H1 (cell line): ENCODE results near the gene CTSL. TPM values are rescaled to one million over a fixed set of nuclear protein-coding genes. Genes with fewer than 3 reads are reported as not detected.

Experiments
- CTCF ChIA-PET: fragments of 300-600 bp; sonication (Branson Sonifier 250); formaldehyde crosslinking; loops from one replicate; lab custom pipeline; 2021; ENCODE audit not compliant: partially characterized antibody; lab: Charles Lee
- POLR2A ChIA-PET: fragments of 300-600 bp; sonication (Branson Sonifier 250); formaldehyde crosslinking; loops from one replicate; lab custom pipeline; 2021; ENCODE audit warnings: inconsistent platforms; ENCODE audit not compliant: partially characterized antibody; lab: Charles Lee
- DNase-seq, 2 experiments: peaks; one replicate each; pipeline versions ENCODE4 v3.0.0 to v3.0.0-alpha.2; 2010 to 2022; ENCODE audit warnings: low spot score in 2 of 2, low read depth in 1 of 2, mixed read lengths in 1 of 2
- FAIRE-seq: peaks from 2 replicates; lab custom pipeline; 2011; peaks lifted over from hg19 to GRCh38; lab: Jason Lieb, UNC
- H2AFZ ChIP-seq: 2 replicates; pipeline ENCODE4 v1.8.1; 2012; ENCODE audit warnings: low read length, inconsistent platforms
- H2AK5ac ChIP-seq: 2 replicates; pipeline ENCODE4 v1.6.1; 2013; ENCODE audit warnings: low read depth, low read length
- H2BK120ac ChIP-seq: replicated peaks from 2 replicates; pipeline ENCODE3; 2013; ENCODE audit warnings: low read depth, low read length, inconsistent platforms
- H2BK12ac ChIP-seq: 2 replicates; pipeline ENCODE4 v1.6.1; 2013; ENCODE audit warnings: low read depth, low read length
- H2BK15ac ChIP-seq: 2 replicates; pipeline ENCODE4 v1.6.1; 2013; ENCODE audit warnings: low read length
- H2BK20ac ChIP-seq: 2 replicates; pipeline ENCODE4 v1.6.1; 2013; ENCODE audit warnings: low read length
- H2BK5ac ChIP-seq: 2 replicates; pipeline ENCODE4 v1.6.1; 2013; ENCODE audit warnings: low read depth, low read length
- H3K14ac ChIP-seq: 2 replicates; pipeline ENCODE4 v1.6.1; 2013; ENCODE audit warnings: inconsistent platforms; ENCODE audit not compliant: insufficient read length
- H3K18ac ChIP-seq: 2 replicates; pipeline ENCODE4 v1.6.1; 2013; ENCODE audit warnings: low read length; ENCODE audit errors: extremely low read depth
- H3K23ac ChIP-seq: 2 replicates; pipeline ENCODE4 v1.6.1; 2013; ENCODE audit warnings: inconsistent platforms; ENCODE audit not compliant: insufficient read length
- H3K23me2 ChIP-seq: 2 replicates; pipeline ENCODE4 v1.6.1; 2013; ENCODE audit warnings: low read depth, low read length
- H3K27ac ChIP-seq: 2 replicates; pipeline ENCODE4 v1.6.1; 2011; ENCODE audit warnings: low read depth, low read length, inconsistent platforms
- H3K27me3 ChIP-seq, 4 experiments: replicated peaks in 1 of 4; 1 replicate in 1 of 4; 2 replicates in 3 of 4; pipeline versions ENCODE4 v1.6.1 to v1.8.1; 2011 to 2013; ENCODE audit warnings: low read length in 3 of 4, mild to moderate bottlenecking in 3 of 4, inconsistent platforms in 2 of 4, mixed read lengths in 2 of 4, moderate library complexity in 1 of 4; ENCODE audit not compliant: control insufficient read depth in 3 of 4, insufficient read depth in 3 of 4; ENCODE audit errors: extremely low read depth in 1 of 4
- H3K36me3 ChIP-seq, 4 experiments: 2 replicates each; pipeline versions ENCODE4 v1.6.1 to v1.8.1; 2011 to 2013; ENCODE audit warnings: mild to moderate bottlenecking in 4 of 4, low read length in 3 of 4, moderate library complexity in 2 of 4, control low read depth in 1 of 4, inconsistent platforms in 1 of 4; ENCODE audit not compliant: insufficient read depth in 4 of 4, control insufficient read depth in 2 of 4
- H3K4ac ChIP-seq: replicated peaks from 2 replicates; pipeline ENCODE3; 2013; ENCODE audit warnings: low read length, low read depth, mixed read lengths, inconsistent platforms; ENCODE audit not compliant: insufficient read length
- H3K4me1 ChIP-seq, 4 experiments: replicated peaks in 1 of 4; 1 replicate in 1 of 4; 2 replicates in 3 of 4; pipeline versions ENCODE4 v1.6.1 to v1.8.1; 2011 to 2013; ENCODE audit warnings: low read length in 3 of 4, inconsistent platforms in 2 of 4, mixed read lengths in 1 of 4; ENCODE audit not compliant: insufficient read depth in 4 of 4, control insufficient read depth in 3 of 4
- H3K4me2 ChIP-seq, 2 experiments: 2 replicates each; pipeline versions ENCODE4 v1.6.1 to v1.8.1; 2011 to 2013; ENCODE audit warnings: low read depth in 2 of 2, low read length in 2 of 2, control low read depth in 1 of 2, inconsistent platforms in 1 of 2, mild to moderate bottlenecking in 1 of 2; ENCODE audit not compliant: insufficient read depth in 1 of 2
- H3K4me3 ChIP-seq, 4 experiments: fragments of 200-600, 300-600 bp in 1 of 4; sonication (generic), shearing (Covaris generic), sonication (Bioruptor Twin) in 1 of 4; 2 replicates each; pipeline versions ENCODE4 v1.5.1 to v1.8.1; 2011 to 2016; ENCODE audit warnings: low read length in 4 of 4, low read depth in 3 of 4, control low read depth in 2 of 4, inconsistent platforms in 2 of 4, mild to moderate bottlenecking in 2 of 4, mixed read lengths in 1 of 4, moderate library complexity in 1 of 4; ENCODE audit not compliant: insufficient read depth in 2 of 4; ENCODE audit errors: extremely low read depth in 1 of 4
- H3K56ac ChIP-seq: replicated peaks from 2 replicates; pipeline ENCODE3; 2013; ENCODE audit warnings: low read depth, mild to moderate bottlenecking, mixed read lengths, low read length, inconsistent platforms; ENCODE audit not compliant: insufficient read length
- H3K79me1 ChIP-seq: 2 replicates; pipeline ENCODE4 v1.6.1; 2013; ENCODE audit warnings: low read depth, low read length, control low read depth
- H3K79me2 ChIP-seq, 2 experiments: 2 replicates each; pipeline versions ENCODE4 v1.6.1 to v1.8.1; 2012 to 2013; ENCODE audit warnings: low read length in 2 of 2, mild to moderate bottlenecking in 2 of 2, inconsistent platforms in 1 of 2; ENCODE audit not compliant: insufficient read depth in 2 of 2, control insufficient read depth in 1 of 2
- H3K9ac ChIP-seq, 4 experiments: replicated peaks in 1 of 4; 1 replicate in 1 of 4; 2 replicates in 3 of 4; pipeline versions ENCODE4 v1.6.1 to v1.8.1; 2011 to 2013; ENCODE audit warnings: low read depth in 3 of 4, low read length in 3 of 4, control low read depth in 2 of 4, mild to moderate bottlenecking in 2 of 4, moderate library complexity in 2 of 4, inconsistent platforms in 1 of 4; ENCODE audit errors: extremely low read depth in 1 of 4
- H3K9me3 ChIP-seq, 2 experiments: 2 replicates each; pipeline versions ENCODE4 v1.6.1 to v1.8.1; 2012 to 2013; ENCODE audit warnings: mild to moderate bottlenecking in 2 of 2, moderate library complexity in 2 of 2, control low read depth in 1 of 2, inconsistent platforms in 1 of 2, low read depth in 1 of 2, low read length in 1 of 2, mixed read lengths in 1 of 2; ENCODE audit not compliant: insufficient read depth in 2 of 2
- H4K20me1 ChIP-seq, 2 experiments: replicated peaks in 1 of 2; 2 replicates each; pipeline versions ENCODE3 to v1.8.1; 2011 to 2013; ENCODE audit warnings: inconsistent platforms in 2 of 2, low read length in 2 of 2, mild to moderate bottlenecking in 1 of 2; ENCODE audit not compliant: insufficient read depth in 2 of 2, control insufficient read depth in 1 of 2
- H4K5ac ChIP-seq: 2 replicates; pipeline ENCODE4 v1.6.1; 2013; ENCODE audit warnings: low read length, low read depth, mixed read lengths, inconsistent platforms; ENCODE audit not compliant: insufficient read length
- H4K8ac ChIP-seq: 2 replicates; pipeline ENCODE4 v1.8.0; 2013; ENCODE audit warnings: mild to moderate bottlenecking, moderate library complexity, low read length, inconsistent platforms; ENCODE audit not compliant: insufficient read depth; ENCODE audit errors: extremely low read depth
- H4K91ac ChIP-seq: replicated peaks from 2 replicates; pipeline ENCODE3; 2013; ENCODE audit warnings: low read length, mixed read lengths, inconsistent platforms; ENCODE audit not compliant: insufficient read length
- ATF2 ChIP-seq: IDR thresholded peaks from 2 replicates; pipeline ENCODE4 v1.6.1; 2012; ENCODE audit warnings: low read length, inconsistent platforms
- BRCA1 ChIP-seq: IDR thresholded peaks from 2 replicates; pipeline ENCODE4 v1.6.1; 2012; ENCODE audit warnings: low read depth, low read length, improper control_type of control experiment
- CHD1 ChIP-seq: IDR thresholded peaks from 2 replicates; pipeline ENCODE4 v1.6.1; 2012; ENCODE audit warnings: low read depth, low read length, improper control_type of control experiment
- CTBP2 ChIP-seq: IDR thresholded peaks from 2 replicates; pipeline ENCODE4 v1.7.0; 2011; ENCODE audit warnings: borderline replicate concordance, mild to moderate bottlenecking, moderate library complexity, mixed read lengths, low read length; ENCODE audit not compliant: insufficient read depth, insufficient read length
- EZH2 ChIP-seq: fragments of 200-600 bp; sonication (generic); IDR thresholded peaks from 2 replicates; pipeline ENCODE4 v1.7.1; 2012; ENCODE audit warnings: low read depth, mild to moderate bottlenecking, moderate library complexity, low read length, inconsistent platforms; ENCODE audit not compliant: severe bottlenecking
- JUND ChIP-seq: IDR thresholded peaks from 2 replicates; pipeline ENCODE4 v1.6.1; 2011; ENCODE audit warnings: mild to moderate bottlenecking, improper control_type of control experiment, low read length
- KDM5A ChIP-seq: fragments of 200-600 bp; IDR thresholded peaks from 2 replicates; pipeline ENCODE4 v1.7.1; 2012; ENCODE audit warnings: mild to moderate bottlenecking, low read length, inconsistent platforms, mixed read lengths
- NANOG ChIP-seq: IDR thresholded peaks from 2 replicates; pipeline ENCODE4 v1.6.1; 2011; ENCODE audit warnings: low read length, low read depth, mild to moderate bottlenecking, inconsistent platforms; ENCODE audit not compliant: insufficient read depth, poor library complexity, severe bottlenecking
- SP1 ChIP-seq: IDR thresholded peaks from 2 replicates; pipeline ENCODE4 v1.6.1; 2011; ENCODE audit warnings: low read depth, low read length
- TAF1 ChIP-seq: IDR thresholded peaks from 2 replicates; pipeline ENCODE4 v1.6.1; 2011; ENCODE audit warnings: mild to moderate bottlenecking, low read depth, low read length
- TAF7 ChIP-seq: optimal IDR thresholded peaks from 2 replicates; pipeline ENCODE3; 2011; ENCODE audit warnings: low read depth, mild to moderate bottlenecking, inconsistent platforms, low read length, moderate library complexity, borderline replicate concordance
- TBP ChIP-seq: IDR thresholded peaks from 2 replicates; pipeline ENCODE4 v1.6.1; 2011; ENCODE audit warnings: low read depth, low read length, improper control_type of control experiment
- TCF12 ChIP-seq: IDR thresholded peaks from 2 replicates; pipeline ENCODE4 v1.6.1; 2011; ENCODE audit warnings: low read depth, mild to moderate bottlenecking, low read length
- WGBS, 2 experiments: shearing (Covaris generic) in 1 of 2; methylation state at CpG; one replicate each; pipeline versions ENCODE4 v1.1.6 to v1.1.7; 2013 to 2015; ENCODE audit warnings: low lambda C conversion rate in 2 of 2, mixed read lengths in 2 of 2, inconsistent platforms in 1 of 2, low coverage in 1 of 2, missing lambda C conversion rate in 1 of 2; ENCODE audit not compliant: insufficient replicate concordance in 2 of 2, insufficient coverage in 1 of 2, insufficient read length in 1 of 2; ENCODE audit errors: extremely low coverage in 1 of 2, missing lambda C conversion rate in 1 of 2; 5-methylcytosine and 5-hydroxymethylcytosine counted together
- polyA plus RNA-seq, 7 experiments: library from polyadenylated mRNA; depleted of rRNA in 3 of 7; stranded (reverse) in 5 of 7; unstranded in 2 of 7; fragments of >200 nt in 5 of 7; fragments of 200-250 nt in 2 of 7; gene quantifications; 1 replicate in 5 of 7; 2 replicates in 1 of 7; 4 replicates in 1 of 7; pipeline versions ENCODE4 v1.2.1 to v1.2.3, GENCODE V29; 2011 to 2013; ENCODE audit warnings: missing spikeins in 2 of 7, mixed read lengths in 2 of 7
- total RNA-seq: library from RNA; stranded (reverse); fragmentation: NEBNext Ultra II Directional; extraction: Animal tissue kit (Norgen Biotek cat#: 25700); gene quantifications from 2 replicates; pipeline ENCODE4 v1.2.1, GENCODE V29; 2021

The CTSL gene
- total and polyA plus RNA-seq, 2 of the 8 experiments (the other 6 are each of a cell fraction or from before 2014, with no cell fraction given): 34.2 to 38.2 TPM

DNA sequence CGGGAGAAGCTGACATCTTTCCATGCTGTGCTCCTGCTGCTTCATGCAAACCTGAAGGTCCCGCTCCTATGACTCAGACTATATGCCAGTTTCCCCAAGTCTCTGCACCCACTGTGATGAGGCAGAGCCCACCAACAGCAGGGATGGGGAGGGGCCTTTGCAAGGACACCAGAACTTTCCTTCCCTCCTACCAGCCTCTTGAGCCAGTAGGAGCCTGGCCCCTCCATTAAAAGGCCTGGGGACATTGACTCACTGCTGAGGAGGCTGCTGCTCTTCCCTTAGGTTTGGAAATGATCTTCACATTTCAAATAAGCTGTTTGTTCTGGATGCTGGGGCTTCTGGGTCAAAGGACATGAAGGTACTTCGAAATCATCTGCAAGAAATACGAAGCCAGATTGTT is 26.1 kb upstream of the CTSL start:
- H3K27me3 ChIP-seq: no peaks in the 10 kb centered on the region
- no peak overlapping the region for H3K14ac ChIP-seq
- H4K20me1 ChIP-seq: peaks cover 3% of the 10 kb centered on the region in 2 experiments
- H3K18ac ChIP-seq: no peak overlapping the region
- H3K4me2 ChIP-seq: no peak overlapping the region
- H4K91ac ChIP-seq: no peak overlapping the region
- 0 out of 7 replicates have a peak, but pooled peaks cover 0 to 4% (median 0%) of the 10 kb centered on the region in 4 experiments for H3K4me1 ChIP-seq
- no peak overlapping the region for H2AFZ ChIP-seq
- H2BK120ac ChIP-seq: no peak overlapping the region
- no peak overlapping the region for H2BK20ac ChIP-seq
- no peak overlapping the region for H2BK5ac ChIP-seq
- no peaks in the 10 kb centered on the region for H3K79me1 ChIP-seq
- H3K9me3 ChIP-seq: no peaks in the 10 kb centered on the region
- no peak overlapping the region for H2BK12ac ChIP-seq
- ChIA-PET CTCF (interaction anchor here (0.6 to 8.5 kb wide), 2 partner anchors 16 to 20 kb away, joined by 3 to 61 read pairs; no protein-coding TSS in a partner anchor), POLR2A (no interaction called here)
- DNase-seq (no peak), FAIRE-seq (no peak)
- H3K27ac ChIP-seq: 0 out of 2 replicates have a peak overlapping the region, but pooled peaks have one; percentile 2
- H3K56ac ChIP-seq: no peak overlapping the region
- no peak overlapping the region for H2AK5ac ChIP-seq
- H3K4me3 ChIP-seq: no peak overlapping the region
- H3K23ac ChIP-seq: no peak overlapping the region
- peaks cover 19 to 85% (median 45%) of the 10 kb centered on the region in 4 experiments for H3K36me3 ChIP-seq
- no peak overlapping the region for H3K9ac ChIP-seq
- H3K79me2 ChIP-seq: no peaks in the 10 kb centered on the region
- no peak overlapping the region for H3K4ac ChIP-seq
- H4K8ac ChIP-seq: no peak overlapping the region
- H2BK15ac ChIP-seq: no peak overlapping the region
- H3K23me2 ChIP-seq: no peaks in the 10 kb centered on the region
- WGBS, 2 experiments: 93% methylated on average over 4 of the region's 4 CpGs; no CpG with 5 or more reads in 1 of the 2 experiments
- H4K5ac ChIP-seq: no peak overlapping the region
- TF ChIP-seq BRCA1 (no peak), JUND (no peak), TCF12 (no peak), ATF2 (no peak), NANOG (no peak), TAF7 (no peak), KDM5A (no peak), TAF1 (no peak), SP1 (no peak), TBP (no peak), CHD1 (no peak), EZH2 (no peak), CTBP2 (no peak)
